Measurements from ENCODE around the gene FAM156B.
"Not testable (repeated sequence)": the region's sequence is repeated elsewhere in the genome, so short reads cannot be mapped to it uniquely, and the experiment has no call there.

FAM156B gene

DNA sequence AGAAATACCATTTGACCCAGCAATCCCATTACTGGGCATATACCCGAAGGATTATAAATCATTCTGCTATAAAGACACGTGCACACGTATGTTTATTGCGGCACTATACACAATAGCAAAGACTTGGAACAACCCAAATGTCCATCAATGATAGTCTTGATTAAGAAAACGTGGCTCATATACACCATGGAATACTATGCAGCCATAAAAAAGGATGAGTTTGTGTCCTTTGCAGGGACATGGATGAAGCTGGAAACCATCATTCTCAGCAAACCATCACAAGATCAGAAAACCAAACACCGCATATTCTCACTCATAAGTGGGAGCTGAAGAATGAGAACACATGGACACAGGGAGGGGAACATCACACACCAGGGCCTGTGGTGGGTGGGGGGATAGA is 33.1 kb downstream of the FAM156B start:
- DNase-seq: not testable (repeated sequence)

DNA sequence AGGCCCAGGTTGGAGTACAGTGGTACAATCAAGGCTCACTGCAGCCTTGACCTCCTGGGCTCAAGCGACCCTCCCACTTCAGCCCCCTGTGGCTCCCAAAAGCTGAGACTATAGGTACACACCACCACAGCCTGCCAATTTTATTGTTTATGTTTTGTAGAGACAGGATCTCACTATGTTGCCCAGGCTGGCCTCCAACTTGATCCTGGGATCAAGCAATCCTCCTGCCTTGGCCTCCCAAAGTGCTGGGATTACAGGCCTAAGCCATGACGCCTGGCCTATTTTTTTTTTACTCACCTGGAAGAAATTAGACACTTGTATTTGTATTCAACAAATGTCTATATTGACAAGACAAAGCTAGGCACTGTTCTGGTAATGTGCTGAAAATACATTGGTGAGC is 36.1 kb downstream of the FAM156B start:
- DNase-seq: no peak

DNA sequence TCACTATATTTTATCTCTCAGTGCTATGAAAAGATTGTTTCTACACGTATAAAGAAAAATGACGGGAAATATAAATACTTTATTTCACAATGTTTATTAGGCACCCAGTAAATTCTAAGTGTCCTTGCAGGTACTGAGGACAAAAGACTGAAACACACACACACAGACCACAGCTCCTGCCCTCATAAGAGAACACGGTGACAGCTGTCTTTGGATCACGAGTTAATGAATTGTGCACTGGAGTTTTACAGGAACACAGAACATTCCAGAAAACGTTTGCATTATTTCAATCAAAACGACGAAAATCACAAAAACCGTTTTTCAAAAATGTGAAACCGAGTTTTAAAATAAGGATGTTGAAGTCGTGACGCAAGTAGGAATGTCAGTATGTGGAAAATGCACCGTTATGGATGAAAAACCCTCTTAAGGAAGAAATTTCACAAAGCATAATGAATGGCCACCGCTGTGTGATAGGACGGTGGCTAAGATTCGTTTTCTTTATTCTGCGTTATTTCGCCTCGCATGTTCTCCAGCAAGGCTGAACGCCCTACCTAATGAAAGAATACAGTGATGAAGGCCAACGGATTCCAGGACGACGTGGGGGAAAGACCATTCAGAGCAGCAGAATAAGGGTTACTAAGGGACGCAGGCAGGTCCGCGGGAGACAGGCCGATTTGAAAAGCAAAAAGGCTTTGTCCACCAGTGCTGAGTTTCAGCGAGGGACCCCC is 37.0 kb downstream of the FAM156B start:
- no peak for DNase-seq

DNA sequence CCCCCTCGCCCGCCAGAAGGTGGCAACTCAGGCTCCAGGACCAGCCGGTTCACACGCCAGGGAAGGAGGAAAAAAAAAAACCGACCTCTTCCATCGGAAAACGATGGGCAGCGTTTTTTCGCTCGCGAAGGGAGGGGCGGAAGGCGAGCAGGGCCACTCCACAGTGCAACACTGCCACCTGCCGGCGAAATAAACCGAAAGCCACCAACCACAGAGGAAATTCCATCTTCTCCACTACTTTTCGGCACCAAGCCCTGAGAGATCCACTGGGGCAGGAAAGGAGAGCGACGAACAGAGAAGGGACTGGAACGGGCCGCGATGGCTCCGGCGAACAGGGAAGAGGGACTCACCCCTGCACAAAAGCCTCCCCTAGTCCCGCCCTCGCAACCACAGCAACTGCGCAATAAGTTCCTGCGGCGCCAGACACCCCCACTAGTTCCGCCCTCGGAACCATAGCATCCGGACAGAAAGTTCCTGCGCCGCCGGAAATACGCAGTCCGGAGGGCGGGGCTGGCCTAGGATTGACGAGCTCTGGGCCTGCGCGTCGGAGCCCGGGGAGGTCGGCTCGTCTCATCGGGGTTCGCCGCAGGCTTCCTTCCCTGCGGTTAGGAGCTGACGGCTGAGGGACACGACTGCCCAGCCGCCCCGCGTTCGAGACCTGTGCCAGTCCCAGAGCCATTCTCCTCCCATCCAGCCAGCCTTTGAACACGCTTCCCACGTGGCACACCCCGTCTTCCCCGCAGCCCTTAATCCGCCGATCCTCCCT is 37.8 kb downstream of the FAM156B start:
- peak; percentile 96 for DNase-seq

DNA sequence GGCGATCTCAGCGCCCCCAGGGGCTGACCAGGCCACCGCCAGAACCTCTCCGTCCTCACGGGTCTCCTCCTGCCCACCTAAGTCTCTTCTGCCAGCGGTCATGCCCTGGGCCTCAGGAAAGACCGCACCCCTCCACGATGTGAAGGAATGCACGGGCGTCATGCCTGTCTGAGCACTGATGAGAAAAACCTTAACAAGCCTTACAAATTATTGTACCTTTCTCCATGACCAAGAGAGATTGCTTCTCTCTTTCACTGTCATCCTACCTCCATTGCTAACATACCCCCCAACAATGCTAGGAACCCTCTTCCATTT is 38.3 kb downstream of the FAM156B start:
- not testable (repeated sequence) for DNase-seq

DNA sequence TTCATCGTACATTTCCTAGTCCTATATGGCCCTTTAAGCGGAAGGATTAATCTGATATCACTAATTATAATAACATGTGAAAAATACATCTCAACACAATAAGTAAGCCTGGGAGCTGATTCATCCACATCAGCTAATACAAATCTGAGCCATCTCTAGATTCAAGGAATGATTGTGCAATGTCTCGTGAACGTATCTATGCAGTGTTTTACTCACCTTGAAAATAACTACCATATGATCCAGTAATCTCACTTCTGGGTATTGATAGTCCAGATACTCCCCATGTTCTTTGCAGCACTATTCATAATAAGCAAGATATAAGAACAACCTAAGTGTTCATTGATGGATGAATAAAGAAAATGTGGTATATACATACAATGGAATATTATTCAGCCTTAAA is 43.6 kb downstream of the FAM156B start:
- not testable (repeated sequence) for DNase-seq

DNA sequence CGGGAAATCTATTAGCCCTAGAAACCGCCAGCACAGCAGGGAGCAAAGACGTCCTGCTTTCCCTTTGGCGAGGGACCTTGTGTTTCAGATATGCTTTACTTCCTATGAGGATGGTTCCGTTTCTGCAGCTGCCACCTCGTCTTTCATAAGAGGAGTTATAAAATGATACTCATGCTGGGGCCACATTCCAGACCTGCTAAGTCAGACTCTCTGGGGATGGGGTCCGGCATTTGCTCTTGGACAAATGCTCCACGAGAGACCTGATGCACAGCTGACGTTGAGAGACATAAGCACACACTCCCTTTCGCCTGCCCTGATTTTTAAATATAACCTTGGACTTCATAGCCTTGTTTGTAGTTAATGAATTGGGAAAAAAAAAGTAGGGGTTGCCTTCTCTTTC is 44.6 kb downstream of the FAM156B start:
- DNase-seq: not testable (repeated sequence)

DNA sequence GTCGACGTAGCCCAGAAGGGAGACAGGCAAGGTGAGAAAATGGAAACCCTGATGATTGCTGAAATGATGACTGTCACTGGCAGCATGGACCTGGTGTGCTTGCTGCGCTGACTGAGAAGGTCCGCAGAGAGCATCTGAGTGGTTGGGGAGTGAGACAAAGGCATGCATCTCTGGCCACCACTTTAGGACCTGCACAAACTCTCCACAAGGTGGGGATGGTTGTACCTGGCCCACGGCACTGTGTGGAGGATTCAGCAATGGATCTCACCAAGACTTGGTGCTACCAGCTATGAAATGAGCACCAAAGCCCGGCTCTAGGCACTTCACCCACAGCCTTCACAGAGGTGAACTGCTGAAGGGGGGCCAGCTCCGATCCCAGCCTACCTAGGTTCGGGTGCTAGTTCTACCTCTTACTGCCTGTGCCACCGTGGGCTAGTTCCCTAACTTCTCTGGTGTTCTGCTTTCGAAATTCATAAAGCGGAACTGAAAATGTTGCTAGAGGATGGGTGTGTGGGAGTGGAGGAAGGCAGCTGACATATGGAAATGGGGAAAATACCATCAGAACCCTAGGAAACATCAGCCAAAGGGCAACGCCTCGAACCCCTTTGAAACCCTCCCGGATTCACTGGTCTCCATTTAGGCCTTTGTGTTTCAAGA is 48.8 kb downstream of the FAM156B start:
- DNase-seq: not testable (repeated sequence)

DNA sequence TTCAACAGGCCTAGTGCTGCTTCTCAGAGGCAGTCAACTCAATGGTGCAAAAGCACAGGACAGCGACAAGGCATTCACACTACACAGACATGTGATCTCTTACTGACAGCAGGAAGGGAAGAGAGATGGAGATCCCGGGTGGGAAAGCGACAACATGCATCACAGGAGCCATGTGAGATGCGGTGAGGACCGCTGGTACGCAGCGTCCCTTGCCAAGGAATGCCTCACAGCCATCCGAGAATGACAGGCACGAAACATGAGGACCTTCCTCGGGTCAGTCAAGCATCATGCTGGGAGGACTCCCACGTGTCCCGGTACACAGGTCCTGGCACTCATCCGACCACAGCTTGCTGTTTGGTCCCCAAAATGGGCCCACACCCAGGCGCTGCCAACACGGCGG is 50.4 kb downstream of the FAM156B start:
- DNase-seq: not testable (repeated sequence)

DNA sequence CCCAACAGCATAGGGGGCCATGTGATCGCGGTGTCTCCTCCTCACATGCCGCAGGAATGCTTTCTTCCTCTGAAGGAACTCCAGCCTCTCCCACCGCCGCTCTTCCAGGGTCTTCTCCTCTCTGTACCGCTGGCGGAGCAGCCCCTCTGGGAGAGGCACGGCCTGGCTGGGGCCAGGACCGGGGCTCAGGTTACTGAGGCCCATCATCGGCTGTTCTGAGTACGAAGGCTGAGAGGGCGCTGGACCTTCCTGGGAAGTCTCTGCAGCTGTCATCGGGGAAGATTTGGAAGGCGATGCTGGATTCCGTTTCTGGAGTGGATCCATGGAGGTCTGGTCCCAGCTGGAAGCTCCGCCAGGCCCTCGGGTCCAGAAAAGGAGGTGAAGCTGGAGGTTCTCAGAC is 51.1 kb downstream of the FAM156B start:
- DNase-seq: not testable (repeated sequence)

DNA sequence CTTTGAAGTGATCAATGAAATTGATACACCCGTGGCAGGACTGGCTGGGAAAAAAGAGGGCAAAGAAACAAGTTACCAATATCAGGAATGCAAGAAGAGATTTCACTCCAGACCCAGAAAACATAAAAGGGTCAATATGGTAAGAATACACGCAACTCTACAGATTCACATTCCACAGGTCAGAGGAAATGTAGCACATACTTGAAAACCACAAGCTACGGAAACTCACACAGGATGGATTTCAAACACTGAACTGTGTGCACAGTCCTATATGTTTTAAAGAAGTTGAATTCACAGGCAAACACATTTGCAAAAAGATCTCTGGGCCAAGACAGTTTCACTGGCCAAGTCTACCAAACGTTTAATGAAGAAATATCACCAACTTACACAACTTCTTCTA is 52.2 kb downstream of the FAM156B start:
- not testable (repeated sequence) for DNase-seq

DNA sequence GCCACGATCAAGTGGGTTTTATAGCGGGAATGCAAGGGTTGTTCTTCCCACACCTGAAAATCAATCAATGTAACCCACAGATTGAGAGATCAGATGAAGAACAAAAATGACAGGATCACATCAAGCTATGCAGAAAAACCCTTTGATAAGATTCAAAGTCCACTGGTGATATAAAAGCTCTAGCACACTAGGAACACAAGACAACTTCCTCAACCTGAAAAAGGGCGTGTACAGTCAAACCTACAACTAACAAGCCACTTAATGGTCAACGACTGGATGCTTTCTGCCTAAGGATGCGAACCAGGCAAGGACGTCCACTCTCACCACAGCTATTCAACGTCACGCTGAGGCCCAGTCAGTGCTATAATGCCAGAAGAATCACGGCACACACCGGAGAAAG is 52.8 kb downstream of the FAM156B start:
- not testable (repeated sequence) for DNase-seq

Data from eye (tissue), 1 donor.